Skeletal muscle cell (primary cell): Measurements from ENCODE around the gene PARVA.
"Not testable (repeated sequence)": the region's sequence is repeated elsewhere in the genome, so short reads cannot be mapped to it uniquely, and the experiment has no call there.

Source experiments
- DNase-seq: peaks from one replicate; pipeline ENCODE4 v3.0.0-alpha.2; 2010; ENCODE audit warnings: low read depth
- H3K4me3 ChIP-seq: 2 replicates; pipeline ENCODE4 v1.5.1; 2011; ENCODE audit warnings: low read depth, mild to moderate bottlenecking, control low read depth, low read length, moderate library complexity

Gene PARVA

DNA sequence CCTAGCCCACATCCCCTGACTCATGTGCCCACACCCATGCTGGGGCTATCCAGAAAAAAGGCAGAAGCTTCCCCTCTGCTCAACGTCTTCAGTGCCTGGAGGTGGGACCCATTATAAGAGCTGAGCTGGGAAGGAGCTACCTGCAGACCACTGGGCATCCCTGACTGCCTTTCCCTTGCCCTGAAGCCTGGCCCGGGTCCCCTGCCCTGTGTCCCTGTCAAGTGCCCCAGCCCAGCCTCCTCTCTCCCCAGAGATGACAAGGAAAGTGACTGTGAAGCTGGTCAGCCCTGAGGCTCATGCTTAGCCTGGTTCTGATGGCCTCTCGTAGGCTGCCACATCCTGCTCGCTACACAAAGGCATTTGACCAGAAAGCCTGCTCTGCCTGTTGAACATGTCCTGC lies 140.4 kb downstream of the PARVA start:
- no peak for DNase-seq
- H3K4me3 ChIP-seq, result no peak overlapping the region

DNA sequence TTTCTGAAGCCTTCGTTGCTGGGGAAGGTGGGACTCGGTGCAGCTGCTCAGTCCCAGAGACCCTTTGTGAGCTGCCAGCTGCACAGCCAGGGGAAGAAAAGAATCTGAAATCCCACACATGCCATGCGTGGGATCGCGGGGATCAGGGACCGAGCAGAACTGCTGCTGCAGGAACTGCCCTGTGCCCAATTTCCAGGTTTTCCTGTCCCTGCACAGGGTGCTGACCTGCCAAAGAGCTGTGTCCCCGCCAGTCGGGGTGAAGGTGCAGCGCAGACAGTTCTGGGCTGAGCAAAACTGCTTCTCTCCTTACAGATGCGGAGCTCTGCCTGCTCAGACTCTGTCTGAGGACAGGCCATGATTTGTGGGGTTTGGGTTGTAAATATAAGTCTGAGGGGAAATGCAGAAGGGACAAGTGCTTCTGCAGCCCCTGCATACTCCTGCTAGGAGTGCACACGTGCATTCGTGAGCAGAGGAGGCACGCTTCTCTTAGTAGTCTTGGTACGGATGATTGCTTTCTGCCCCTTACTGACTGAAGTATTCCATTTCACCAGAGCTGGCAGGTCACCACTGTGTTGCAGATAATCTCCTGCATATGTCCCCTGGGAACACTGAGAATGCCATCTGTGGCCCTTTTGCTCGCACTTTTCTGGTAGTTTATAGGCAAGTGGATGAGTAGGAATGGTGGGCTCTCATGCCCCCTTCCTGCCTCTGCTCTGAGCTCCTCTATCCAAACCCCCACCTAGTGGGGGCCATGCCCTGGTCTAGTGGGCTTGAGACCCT lies 141.4 kb downstream of the PARVA start:
- no peak for DNase-seq
- H3K4me3 ChIP-seq, result no peak overlapping the region

DNA sequence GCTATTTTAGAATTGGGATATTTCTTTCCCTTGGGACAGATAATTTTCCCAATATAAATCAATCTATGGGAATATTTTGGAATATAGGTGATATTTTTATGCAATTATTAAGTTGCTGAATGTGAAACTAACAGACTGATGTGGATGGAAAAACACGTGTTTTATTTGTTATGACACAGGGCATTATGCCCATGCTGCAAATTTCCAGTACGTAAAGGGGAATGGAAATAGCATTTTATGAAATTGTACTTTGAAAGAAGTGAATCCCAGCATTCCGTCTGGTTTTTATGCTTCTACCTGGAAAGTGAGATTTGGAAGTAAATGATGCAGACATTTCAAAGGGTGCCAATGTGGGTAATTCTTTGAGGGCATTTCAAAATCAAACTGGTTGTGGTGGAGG lies 142.7 kb downstream of the PARVA start:
- DNase-seq, result no peak
- no peak overlapping the region for H3K4me3 ChIP-seq

DNA sequence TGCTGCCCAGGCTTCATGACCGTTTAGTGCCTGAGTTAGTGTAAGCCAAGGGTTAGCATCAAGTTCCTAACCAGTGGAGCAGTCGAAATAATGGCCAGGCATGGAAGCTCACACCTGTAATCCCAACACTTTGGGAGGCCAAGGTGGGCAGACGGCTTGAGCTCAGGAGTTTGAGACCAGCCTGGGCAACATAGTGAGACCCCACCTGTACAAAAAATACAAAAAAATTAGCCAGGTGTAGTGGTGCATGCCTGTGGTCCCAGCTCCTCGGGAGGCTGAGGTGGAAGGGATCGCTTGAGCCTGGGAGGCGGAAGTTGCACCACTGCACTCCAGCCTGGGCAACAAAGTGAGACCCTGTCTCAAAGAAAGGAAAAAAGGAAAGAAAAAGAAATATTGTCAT lies 143.2 kb downstream of the PARVA start:
- H3K4me3 ChIP-seq, DNase-seq: not testable (repeated sequence)

DNA sequence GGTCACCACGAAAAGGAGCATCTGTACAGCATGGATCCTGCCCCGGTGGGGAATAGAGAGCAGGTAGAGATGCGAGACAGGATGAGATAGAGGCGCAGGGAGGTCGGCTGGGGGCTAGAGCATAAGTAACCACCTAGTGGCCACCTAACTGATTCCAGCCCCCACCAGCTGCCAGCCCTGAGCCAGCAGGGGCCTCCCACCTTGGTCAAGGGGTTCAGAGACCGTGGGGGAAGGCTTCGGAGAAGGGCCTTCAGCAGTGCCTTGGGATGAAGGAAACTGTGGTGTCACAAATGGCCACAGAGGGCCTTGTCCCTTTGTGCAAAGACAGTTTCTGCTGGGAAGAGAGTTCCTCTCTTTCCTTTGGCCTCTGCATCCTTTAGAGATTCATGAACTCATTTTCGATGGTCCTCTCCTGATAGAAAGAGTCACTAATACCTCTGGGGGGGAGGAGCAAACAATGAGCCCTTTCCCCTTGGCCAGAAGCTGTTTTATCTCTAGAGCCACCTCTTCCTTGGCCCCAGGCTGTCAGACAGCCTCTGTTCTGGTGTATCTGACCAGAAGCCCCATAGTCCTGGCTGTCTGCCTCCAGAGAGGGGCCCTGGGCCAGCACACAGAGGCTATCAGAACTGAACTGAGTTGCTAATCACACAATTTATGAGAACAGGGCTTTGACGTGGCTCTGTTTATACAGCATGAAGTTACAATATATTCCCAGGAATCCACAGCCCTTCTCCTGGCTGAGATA lies 146.0 kb downstream of the PARVA start:
- H3K4me3 ChIP-seq, result no peak overlapping the region
- no peak for DNase-seq

DNA sequence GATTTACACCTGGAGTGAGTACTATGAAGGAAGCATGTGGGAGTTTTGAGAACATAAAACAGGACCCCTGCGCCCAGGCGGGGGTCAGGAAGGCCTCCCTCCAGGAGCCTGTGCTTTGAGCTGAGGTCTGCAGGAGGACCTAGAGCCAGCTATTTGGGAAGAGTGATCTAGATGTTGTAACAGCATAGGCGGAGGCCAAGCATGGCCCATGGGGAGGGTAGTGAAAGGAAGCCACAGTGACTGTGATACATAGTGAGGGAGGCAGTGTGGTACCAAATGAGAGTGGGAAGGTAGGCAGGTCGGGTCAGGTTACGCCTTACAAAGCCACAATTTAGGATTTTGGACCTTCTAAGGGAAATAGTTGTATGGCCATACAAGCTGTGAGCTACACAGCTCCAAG lies 147.5 kb downstream of the PARVA start:
- no peak for DNase-seq
- no peak overlapping the region for H3K4me3 ChIP-seq

DNA sequence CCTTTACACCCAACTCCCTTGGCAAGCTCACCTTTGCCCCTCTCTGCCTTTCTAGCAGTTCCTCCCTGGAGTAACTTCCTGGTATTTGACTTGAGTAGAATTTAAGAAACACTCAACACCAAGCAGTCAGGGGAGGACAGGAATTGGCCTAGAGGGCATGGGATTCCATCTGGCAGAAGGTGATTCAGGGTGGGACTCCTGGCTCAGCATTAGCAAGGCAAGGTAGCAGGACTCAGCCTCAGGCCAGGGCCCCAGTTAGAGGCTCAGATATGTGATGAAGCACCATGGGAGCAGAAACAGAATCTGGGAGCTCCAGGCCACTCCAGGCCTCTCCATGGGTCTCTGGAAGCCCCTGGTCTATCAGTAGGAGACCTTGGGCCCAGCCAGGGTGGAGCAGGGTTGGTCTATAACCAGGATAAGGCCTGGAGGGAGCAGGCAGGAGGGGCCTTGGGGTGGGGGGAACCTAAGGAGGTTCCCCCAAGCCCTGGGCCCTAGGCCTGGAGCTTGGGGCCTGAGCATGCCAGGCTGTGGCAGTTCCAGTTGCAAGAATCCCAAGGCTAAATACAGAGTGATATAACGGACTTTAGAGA lies 148.2 kb downstream of the PARVA start:
- H3K4me3 ChIP-seq, result no peak overlapping the region
- no peak for DNase-seq

DNA sequence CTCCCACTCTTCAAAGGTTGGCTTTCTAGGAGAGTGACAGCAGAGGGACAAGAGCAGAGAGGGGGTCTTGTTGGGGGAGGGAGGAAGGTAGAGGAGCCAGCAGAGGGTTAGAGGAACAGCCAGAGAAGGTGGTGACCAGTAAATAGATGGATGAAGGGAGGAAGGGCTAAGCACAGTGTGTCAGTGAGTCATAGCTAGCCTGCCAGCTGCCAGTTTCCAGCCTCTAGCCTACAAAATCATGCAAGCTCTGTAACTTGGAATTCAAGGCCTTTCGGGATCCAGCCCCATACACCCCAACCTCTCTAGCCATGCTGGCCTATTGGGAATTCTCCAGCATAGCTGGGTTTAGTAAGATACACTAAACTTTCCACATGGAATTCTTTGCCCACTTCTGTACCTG lies 149.4 kb downstream of the PARVA start:
- no peak overlapping the region for H3K4me3 ChIP-seq
- peak; percentile 34 for DNase-seq

DNA sequence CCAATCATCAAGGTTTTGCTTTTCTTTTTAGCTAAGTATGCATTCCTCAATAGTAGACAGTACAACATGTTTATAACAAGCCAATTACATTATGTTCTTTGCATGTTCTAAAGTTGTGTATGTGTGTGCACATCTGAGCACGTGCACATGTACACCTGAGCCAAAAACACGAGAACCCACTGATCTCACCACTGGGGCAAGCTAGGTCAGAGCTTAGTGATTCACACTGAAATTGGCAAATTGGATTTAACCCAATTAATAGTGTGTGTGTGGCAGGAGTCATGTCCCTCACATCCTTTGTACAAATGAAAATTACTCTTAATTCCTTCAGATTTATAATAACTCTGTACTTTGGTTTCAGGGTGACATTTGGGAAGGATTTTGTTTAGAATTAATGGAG lies 151.1 kb downstream of the PARVA start:
- H3K4me3 ChIP-seq, result no peak overlapping the region
- no peak for DNase-seq

DNA sequence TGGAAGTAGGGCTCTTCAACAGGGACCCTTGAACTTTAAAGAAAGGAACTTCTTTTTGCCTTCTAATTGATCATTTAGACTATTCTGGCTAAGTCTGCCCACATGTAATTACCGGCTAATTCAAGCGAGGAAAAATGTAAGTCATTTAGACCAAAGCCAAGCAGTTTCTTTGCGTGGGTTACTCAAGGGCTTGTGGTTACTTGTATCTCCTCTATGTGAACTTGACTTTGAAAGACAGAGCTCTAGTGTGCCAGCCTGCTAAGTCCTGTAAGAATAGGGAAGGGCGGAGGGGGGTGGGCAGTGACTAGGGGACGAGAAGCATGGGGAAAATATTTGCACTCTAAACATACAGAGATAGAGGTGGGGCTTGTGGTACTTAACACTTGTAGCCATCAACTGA lies 151.7 kb downstream of the PARVA start:
- no peak for DNase-seq
- no peak overlapping the region for H3K4me3 ChIP-seq

DNA sequence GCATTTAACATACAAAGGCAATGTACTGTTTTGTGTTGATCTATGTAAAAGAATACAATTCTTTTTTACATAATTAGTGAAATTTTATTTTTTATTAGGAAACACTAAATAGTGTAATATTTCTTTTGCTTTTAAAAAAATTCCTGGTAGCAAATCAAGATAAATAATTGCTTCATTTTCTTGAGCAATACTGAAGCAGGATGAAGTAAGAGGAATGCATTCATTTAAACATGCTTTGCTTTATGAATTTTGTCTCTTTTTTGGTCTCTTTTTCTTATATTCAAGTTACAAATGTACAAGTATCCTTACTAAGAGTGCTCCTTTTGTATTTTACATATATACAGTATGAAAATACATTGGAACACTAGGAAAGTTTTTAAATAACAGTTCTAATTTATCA lies 152.4 kb downstream of the PARVA start:
- no peak overlapping the region for H3K4me3 ChIP-seq
- no peak for DNase-seq

DNA sequence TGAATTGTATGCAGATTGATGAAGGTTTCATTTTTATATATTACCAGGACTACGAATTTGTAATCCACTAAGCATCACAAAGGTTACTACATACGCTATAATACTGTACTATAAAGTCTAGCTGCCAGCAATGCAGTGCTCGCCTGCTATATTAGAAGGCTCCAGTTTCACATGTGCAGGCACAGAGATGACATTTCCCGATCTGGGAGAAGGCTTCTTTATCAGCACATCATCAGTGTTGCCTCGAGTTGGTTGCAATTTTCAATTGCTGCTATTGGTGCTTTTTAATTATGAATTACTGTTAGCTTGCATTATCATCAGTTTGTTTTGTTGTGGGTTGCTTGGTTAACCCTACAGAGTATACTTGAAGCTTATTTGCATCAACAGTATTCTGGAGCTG lies 153.6 kb downstream of the PARVA start:
- no peak for DNase-seq
- no peak overlapping the region for H3K4me3 ChIP-seq

DNA sequence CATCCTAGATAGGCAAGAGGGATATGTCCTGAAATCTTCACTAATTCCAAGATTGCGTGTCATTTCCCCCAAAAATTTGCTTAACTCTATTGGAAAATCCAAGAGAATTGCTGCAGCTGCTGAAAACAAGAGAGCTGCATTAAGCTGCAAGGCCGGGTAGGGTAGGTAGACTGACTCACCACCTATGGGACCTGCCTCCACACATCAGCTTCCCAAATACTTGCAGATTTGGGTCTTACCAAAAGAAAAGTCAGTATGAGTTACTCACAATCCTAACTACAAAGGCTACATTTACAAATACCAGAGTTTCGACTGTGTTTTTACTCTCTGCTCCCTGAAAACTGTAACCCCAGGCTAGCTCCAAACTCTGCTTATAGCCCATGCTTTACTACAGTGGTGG lies 154.3 kb downstream of the PARVA start:
- no peak overlapping the region for H3K4me3 ChIP-seq
- DNase-seq, result peak; percentile 41

DNA sequence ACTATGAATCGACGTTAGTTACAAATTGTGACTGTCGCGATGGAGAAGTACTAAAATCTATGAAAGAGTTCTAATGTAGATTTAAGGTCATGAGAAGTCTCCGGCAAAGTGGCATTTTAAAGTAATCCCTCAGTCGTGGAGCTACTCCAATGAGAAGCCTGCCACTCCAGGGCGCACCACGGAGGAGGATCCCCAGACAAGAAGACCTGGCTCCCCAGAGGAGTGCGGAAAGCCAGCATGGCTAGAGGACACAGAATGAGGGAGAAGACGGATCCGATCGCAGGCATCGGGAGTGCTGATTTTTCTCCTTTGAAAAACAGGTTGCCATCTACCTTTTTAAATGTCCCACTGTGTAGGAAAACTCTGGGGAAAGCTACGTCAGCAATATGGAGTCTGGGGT lies 155.2 kb downstream of the PARVA start:
- DNase-seq, result no peak

DNA sequence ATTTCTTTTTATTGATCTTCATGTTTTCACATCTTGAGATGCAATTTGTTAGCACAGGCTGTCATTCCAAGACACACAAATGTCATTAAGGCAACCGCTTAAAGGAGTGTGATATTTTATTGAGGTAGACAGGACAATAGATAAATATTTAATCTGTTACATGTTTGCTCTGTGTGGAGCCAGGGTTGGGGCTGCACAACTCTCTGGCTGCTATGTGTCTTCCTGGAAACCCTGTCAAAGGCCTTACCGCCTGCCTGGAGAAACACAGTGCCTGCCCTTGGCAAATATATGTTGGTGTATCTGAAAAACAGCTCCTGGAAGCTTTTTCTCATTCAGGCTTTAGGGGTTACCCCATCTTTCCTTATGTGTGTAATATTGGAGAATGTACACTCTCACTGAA lies 157.2 kb downstream of the PARVA start:
- DNase-seq, result no peak
- no peak overlapping the region for H3K4me3 ChIP-seq

More for the DNA sequence above, 155.2 kb downstream of the PARVA start:
- H3K4me3 ChIP-seq, result no peak overlapping the region

DNA sequence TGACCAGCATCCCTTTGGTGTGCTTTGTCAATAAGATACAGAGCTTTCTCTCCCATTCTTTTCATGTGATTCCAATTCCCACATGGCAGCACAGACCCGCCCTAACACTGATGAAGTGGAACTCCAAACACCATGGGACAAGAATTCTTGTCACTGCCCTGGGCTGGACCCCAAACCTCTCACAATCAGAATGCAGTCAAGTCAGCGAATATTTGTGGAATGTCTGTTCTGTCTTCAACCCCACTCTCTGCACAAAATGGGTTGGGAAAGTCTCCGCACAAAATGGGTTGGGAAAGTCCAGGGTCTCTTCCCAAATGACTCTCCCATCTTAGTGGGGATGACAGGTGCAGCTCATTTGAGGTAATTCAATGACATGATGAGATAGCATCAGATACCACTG lies 157.9 kb downstream of the PARVA start:
- DNase-seq, result no peak
- no peak overlapping the region for H3K4me3 ChIP-seq

DNA sequence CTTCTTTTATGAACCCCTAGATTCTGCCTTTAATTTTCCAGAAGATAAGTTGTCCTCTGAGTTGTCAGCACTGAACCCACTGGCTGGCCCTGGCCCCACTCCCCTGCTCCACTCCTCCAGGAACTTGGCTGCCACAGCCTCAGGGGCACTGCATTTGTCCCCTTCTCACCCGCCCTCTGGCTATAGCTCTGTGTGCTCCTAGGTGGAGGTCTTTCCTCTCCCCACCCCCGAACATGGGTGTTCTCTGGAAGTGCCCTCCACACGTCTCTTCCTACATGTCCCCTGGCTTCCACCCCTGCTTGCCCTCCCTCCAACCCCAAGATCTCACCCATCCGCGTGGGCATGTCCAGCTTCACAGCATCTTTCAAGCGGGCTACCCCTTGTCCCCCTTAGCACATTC lies 159.2 kb downstream of the PARVA start:
- DNase-seq, result no peak
- no peak overlapping the region for H3K4me3 ChIP-seq

DNA sequence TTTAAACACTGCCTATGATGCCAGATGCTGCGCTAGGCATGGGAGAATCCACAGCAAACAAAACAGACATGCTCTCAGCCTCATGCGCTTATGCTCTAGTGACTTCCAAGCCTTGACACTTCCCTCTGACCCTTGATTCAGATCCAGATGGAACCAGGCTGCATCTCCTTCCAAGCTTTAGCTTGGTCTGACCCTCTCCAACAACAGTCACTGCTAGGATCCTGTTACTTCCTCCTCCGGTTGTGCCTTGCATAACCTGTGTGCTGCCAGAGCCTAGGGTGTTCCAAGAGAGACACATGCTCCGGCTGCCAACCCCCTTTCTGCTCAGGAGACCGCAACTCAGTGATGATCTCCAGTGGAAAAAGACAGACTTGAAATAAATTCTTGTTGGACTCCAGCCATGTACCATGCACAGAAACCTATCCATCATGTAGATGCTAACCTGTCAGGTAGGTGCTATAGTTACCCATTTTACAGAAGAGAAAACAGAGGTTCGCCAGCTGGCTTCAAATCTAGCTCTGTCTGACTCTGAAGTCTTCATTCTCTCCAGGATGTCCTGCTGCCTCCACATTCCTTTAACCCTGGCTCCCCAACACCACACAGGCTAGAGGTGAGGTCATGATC lies 160.5 kb downstream of the PARVA start:
- DNase-seq, result no peak
- no peak overlapping the region for H3K4me3 ChIP-seq

DNA sequence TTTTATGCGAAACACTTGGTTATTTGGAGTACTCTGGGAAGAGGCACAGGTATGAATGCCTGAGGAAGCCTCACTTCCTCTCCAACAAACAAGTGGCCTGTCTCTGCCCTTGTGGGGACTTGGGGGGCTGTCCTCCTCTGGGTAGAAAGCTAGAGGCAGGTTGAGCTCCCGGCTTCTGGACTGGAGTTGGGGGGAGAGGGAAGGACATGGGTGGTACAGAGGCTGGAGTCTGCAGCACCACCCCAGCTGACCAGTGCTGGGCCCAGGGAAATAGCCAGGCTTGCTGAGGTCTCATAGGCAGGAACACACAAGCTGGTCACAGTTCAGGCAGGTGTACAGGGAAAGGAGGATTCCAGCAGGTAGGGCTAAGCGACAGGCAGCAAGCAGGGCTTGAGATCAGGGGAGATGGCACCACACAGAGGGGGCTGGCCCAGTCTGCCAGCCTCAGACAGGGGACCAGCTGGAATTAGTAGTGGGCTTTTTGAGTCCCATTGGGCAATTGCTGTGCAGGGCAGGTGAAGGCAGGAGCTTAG lies 161.6 kb downstream of the PARVA start:
- H3K4me3 ChIP-seq, result no peak overlapping the region
- no peak for DNase-seq

DNA sequence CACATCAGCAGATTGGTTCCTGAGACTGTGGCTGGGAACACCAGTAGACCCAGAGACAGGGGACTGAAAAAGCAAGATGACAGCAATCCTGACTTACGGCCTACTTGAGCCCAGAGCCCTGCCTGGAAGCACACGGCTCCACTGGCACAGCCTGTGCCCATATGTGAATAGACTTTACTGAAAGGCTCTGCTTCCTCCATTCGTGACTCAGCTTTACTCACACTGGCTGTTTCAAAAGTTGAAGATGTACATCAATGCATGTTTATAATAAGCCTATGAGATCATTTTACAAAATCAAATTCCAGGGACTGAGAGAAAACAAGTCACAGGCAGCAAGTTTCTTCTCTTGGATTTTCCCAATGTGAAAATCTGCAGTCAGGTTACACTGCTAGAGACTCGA lies 162.2 kb downstream of the PARVA start:
- peak; percentile 83 for DNase-seq
- H3K4me3 ChIP-seq, result no peak overlapping the region
